ENCODE data around the gene KDM1B. TPM values are rescaled to one million over a fixed set of nuclear protein-coding genes. Genes with fewer than 3 reads are reported as not detected.
"Not testable (repeated sequence)": the region's sequence is repeated elsewhere in the genome, so short reads cannot be mapped to it uniquely, and the experiment has no call there.

KDM1B gene
- total RNA-seq, 4 donors from 2014 or later, result 23.5 to 27.9 (median 24.5) TPM

DNA sequence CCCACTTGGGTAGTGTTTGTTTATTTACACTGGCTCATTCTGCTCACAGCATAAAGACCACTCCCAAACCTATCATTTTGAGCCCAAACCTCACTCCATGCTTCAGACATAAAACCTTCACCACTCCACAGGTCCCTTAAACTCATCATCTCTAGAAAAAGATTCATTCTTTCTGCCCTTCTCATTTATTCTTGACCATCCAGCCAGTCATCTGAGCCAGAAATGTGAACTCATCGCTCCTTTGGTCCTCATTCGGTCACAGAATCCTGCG is 12.7 kb upstream of the KDM1B start:
- WGBS, 2 donors, result 92 to 94% methylated on average over 3 of the region's 3 CpGs
- DNase-seq (ENCODE audit: low spot score in 2 of 2), result no peak
- no peak overlapping the region for H3K4me3 ChIP-seq (ENCODE audit: low read depth, poor library complexity, severe bottlenecking)
- intact Hi-C loops (cut with DNase I; ENCODE audit: low total_unique reads), result no loop called here
- TF ChIP-seq, protein P1, sequence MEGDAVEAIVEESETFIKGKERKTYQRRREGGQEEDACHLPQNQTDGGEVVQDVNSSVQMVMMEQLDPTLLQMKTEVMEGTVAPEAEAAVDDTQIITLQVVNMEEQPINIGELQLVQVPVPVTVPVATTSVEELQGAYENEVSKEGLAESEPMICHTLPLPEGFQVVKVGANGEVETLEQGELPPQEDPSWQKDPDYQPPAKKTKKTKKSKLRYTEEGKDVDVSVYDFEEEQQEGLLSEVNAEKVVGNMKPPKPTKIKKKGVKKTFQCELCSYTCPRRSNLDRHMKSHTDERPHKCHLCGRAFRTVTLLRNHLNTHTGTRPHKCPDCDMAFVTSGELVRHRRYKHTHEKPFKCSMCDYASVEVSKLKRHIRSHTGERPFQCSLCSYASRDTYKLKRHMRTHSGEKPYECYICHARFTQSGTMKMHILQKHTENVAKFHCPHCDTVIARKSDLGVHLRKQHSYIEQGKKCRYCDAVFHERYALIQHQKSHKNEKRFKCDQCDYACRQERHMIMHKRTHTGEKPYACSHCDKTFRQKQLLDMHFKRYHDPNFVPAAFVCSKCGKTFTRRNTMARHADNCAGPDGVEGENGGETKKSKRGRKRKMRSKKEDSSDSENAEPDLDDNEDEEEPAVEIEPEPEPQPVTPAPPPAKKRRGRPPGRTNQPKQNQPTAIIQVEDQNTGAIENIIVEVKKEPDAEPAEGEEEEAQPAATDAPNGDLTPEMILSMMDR (IDR thresholded peaks at IDR 0.05), result no peak
- no peak for TF ChIP-seq POLR2A (IDR thresholded peaks at IDR 0.05)

DNA sequence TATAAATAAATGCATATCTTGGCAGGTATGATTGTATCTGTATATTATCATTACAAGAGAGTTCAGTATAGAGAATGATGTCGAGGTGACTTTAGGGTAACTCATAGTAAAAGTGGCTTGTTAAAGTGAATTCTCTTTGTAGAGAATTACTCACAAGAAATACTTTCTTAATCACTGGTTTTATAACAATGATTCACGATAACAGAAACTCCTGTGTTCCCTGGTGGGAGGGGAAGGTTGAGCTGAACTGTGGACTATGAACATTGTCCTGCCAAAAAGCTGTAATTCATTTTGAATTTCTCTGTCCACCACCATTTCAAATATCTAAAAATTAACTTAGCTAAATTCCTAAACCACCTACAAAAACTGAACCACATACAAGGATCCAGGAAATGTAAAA is 8.1 kb upstream of the KDM1B start:
- intact Hi-C loops (cut with DNase I; ENCODE audit: low total_unique reads), result no loop called here
- WGBS, 2 donors, result 81 to 82% methylated on average over 2 of the region's 2 CpGs
- H3K4me3 ChIP-seq (ENCODE audit: low read depth, poor library complexity, severe bottlenecking), result no peak overlapping the region
- no peak for TF ChIP-seq POLR2A (IDR thresholded peaks at IDR 0.05)
- TF ChIP-seq, protein P1 (IDR thresholded peaks at IDR 0.05), result no peak
- no peak for DNase-seq (ENCODE audit: low spot score in 2 of 2)

DNA sequence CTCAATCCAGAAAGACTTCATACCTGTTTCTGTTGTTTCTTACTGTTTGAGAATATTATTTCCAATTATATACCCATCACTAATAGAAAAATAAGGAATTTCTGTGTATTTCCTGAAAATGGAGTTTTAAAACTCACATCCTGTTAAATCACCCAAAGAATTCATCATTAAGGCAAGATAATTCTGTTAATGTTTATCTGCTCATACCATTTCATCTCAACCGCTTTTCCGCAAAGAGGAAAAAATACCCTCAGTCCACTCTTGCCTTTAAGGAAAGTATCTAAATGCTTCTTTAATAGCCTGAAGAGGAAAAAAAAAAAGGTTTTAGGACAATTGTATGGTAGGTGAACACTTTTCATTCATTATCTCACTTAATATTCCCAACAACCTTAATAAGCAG is 7.6 kb upstream of the KDM1B start:
- DNase-seq (ENCODE audit: low spot score in 2 of 2), result no peak
- WGBS, 2 donors, result 95 to 98% methylated on average over 2 of the region's 2 CpGs
- intact Hi-C loops (cut with DNase I; ENCODE audit: low total_unique reads), result no loop called here
- TF ChIP-seq POLR2A (IDR thresholded peaks at IDR 0.05), result no peak
- H3K4me3 ChIP-seq (ENCODE audit: low read depth, poor library complexity, severe bottlenecking), result no peak overlapping the region

DNA sequence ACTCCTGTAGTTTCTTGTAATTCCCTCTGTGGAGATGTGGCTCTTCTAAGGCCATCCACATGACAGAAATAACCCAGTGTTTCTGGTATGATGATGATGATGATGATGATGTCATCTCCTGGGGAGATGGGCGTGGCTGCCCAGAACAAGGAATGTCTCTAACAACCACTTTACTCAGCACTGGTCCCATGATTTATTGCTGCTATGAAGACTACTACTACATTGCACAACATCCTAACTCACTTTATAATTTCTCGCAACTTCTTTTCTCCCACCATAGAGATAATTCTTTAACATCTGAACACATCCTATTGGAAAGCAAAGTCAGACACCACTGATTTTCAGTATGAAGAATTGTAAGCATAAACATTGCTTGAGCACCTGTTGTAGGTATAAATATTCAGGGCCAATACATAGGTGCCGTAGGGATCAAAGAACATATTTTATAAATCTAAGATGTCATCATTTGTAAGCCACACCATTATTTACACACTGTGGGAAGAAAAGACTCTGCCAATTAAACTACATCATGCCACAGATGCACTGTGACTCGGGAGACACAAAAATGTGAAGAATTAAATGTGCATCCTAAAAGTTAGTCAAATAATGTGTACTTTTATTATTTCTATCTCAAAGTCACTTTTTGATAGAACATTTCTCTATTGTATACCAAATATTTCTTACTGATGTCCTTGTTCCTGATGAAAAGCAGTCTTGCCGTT is 6.8 kb upstream of the KDM1B start:
- TF ChIP-seq, protein P1 (IDR thresholded peaks at IDR 0.05), result no peak
- no peak for TF ChIP-seq POLR2A (IDR thresholded peaks at IDR 0.05)
- 86 to 88% methylated on average over 5 of the region's 5 CpGs for WGBS, 2 donors
- no peak for DNase-seq (ENCODE audit: low spot score in 2 of 2)
- no peak overlapping the region for H3K4me3 ChIP-seq (ENCODE audit: low read depth, poor library complexity, severe bottlenecking)
- intact Hi-C loops (cut with DNase I; ENCODE audit: low total_unique reads), result no loop called here

DNA sequence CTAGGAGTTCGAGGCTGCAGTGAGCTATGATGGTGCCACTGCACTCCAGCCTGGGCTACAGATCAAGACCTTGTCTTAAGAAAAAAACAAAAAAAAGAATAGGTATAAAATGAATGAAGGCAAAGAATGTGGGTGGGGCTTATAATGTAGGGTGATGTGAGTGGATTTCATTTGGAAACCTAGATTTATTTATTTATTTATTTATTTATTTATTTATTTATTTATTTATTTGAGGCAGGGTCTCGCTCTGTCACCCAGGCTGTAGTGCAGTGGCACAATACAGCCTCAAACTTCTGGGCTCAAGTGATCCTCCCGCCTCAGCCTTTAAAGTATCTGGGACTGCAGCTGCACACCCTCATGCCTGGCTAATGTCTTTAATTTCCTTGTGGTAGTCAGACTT is 3.8 kb upstream of the KDM1B start:
- intact Hi-C loops (cut with DNase I; ENCODE audit: low total_unique reads); DNase-seq (ENCODE audit: low spot score in 2 of 2); H3K4me3 ChIP-seq (ENCODE audit: low read depth, poor library complexity, severe bottlenecking): not testable (repeated sequence)
- 91 to 97% methylated on average over 3 of the region's 3 CpGs for WGBS, 2 donors

DNA sequence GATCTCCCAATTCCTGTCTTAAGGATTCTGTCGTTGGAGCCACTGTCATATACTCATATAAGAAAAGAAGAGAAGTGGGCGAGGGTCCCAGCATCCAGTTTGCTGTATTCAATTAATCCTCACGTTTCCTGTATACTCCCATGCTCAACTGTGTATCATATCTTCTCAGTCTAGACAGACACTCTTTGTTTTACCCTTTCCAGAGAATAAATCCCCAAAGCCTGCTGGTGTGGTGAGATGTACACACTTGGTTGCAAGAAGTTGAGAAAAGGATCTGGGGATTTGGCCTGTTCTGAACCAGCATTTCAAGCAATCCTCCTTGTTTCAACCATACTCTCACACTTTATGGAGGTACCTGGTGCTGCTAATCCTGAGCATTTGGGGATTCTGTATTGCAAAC is 3.4 kb upstream of the KDM1B start:
- 80 to 81% methylated on average over 3 of the region's 3 CpGs for WGBS, 2 donors
- intact Hi-C loops (cut with DNase I; ENCODE audit: low total_unique reads), result no loop called here
- TF ChIP-seq POLR2A (IDR thresholded peaks at IDR 0.05), result no peak
- TF ChIP-seq, protein P1 (IDR thresholded peaks at IDR 0.05), result no peak
- no peak for DNase-seq (ENCODE audit: low spot score in 2 of 2)
- no peak overlapping the region for H3K4me3 ChIP-seq (ENCODE audit: low read depth, poor library complexity, severe bottlenecking)

DNA sequence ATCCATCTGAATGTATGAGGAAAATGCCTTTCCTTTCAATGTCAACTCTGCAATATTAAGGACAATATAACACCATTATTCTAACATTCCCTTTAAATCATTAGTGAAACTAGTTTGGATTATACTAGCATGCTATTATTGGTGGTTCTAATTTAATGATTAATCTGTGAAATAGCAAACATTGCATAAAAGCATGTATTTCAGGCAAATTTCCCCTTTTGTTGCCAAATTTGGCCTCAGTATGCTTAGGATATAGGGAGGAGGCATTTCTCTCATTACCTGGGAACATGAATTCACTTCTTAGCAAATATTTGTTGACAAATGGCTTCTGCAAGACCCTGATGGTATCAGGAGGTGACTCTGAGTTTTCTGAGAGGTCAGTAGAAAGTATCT is 1.9 kb upstream of the KDM1B start:
- TF ChIP-seq, protein P1 (IDR thresholded peaks at IDR 0.05), result no peak
- no peak for TF ChIP-seq POLR2A (IDR thresholded peaks at IDR 0.05)
- no peak overlapping the region for H3K4me3 ChIP-seq (ENCODE audit: low read depth, poor library complexity, severe bottlenecking)
- DNase-seq (ENCODE audit: low spot score in 2 of 2), result no peak
- intact Hi-C loops (cut with DNase I; ENCODE audit: low total_unique reads), result no loop called here

All from lower leg skin (tissue), 4 donors.